K562 (cell line): Measurements from ENCODE around the gene TPI1. TPM values are rescaled to one million over a fixed set of nuclear protein-coding genes. Genes with fewer than 3 reads are reported as not detected.

Experiments
- ATF7 ChIP-seq: fragments of 450-650 bp; IDR thresholded peaks from 2 replicates; pipeline ENCODE4 v1.7.1; 2014; ENCODE audit warnings: mild to moderate bottlenecking, moderate library complexity
- BRD9 ChIP-seq: fragments of 450-650 bp; IDR thresholded peaks from 2 replicates; pipeline ENCODE4 v1.6.1; 2018; ENCODE audit warnings: low read depth; ENCODE audit not compliant: partially characterized antibody
- CBFA2T3 ChIP-seq: fragments of 450-650 bp; IDR thresholded peaks from 2 replicates; pipeline ENCODE4 v1.6.1; 2017
- CREBBP ChIP-seq: IDR thresholded peaks from one replicate; pipeline ENCODE4 v1.6.1; 2012; ENCODE audit warnings: low read depth, mild to moderate bottlenecking, control low read depth, inconsistent platforms, low read length
- CXXC5 ChIP-seq: fragments of 250-450 bp; sonication (Bioruptor Pico); IDR thresholded peaks from 2 replicates; pipeline ENCODE4 v1.8.0; 2022; ENCODE audit warnings: inconsistent platforms, mild to moderate bottlenecking, moderate library complexity
- E2F1 ChIP-seq: sonication (generic); formaldehyde crosslinking; IDR thresholded peaks from 2 replicates; pipeline ENCODE4 v1.8.1; 2023; ENCODE audit warnings: mild to moderate bottlenecking, missing genetic modification reagents, moderate library complexity
- E2F4 ChIP-seq: sonication (generic); formaldehyde crosslinking; IDR thresholded peaks from 2 replicates; pipeline ENCODE4 v1.8.0; 2022; ENCODE audit warnings: mild to moderate bottlenecking, low read depth, missing genetic modification reagents
- ELF4 ChIP-seq: fragments of 450-650 bp; formaldehyde crosslinking; IDR thresholded peaks from 2 replicates; pipeline ENCODE4 v1.4.0; 2022; ENCODE audit warnings: missing genetic modification characterization
- ESRRA ChIP-seq: fragments of 450-650 bp; IDR thresholded peaks from 2 replicates; pipeline ENCODE4 v1.6.1; 2014; ENCODE audit warnings: low read depth, mild to moderate bottlenecking, moderate library complexity, borderline replicate concordance
- ESRRB ChIP-seq: fragments of 250-450 bp; sonication (Bioruptor Pico); IDR thresholded peaks from 2 replicates; pipeline ENCODE4 v1.5.0; 2020; ENCODE audit warnings: mild to moderate bottlenecking, moderate library complexity, borderline replicate concordance
- FOXJ2 ChIP-seq: fragments of 200-800 bp; sonication (Bioruptor generic); IDR thresholded peaks from 2 replicates; pipeline ENCODE4 v1.6.1; 2016; ENCODE audit warnings: missing genetic modification characterization, missing compliant biosample characterization
- NFE2L1 ChIP-seq: fragments of 450-650 bp; IDR thresholded peaks from 2 replicates; pipeline ENCODE4 v1.6.1; 2016; ENCODE audit warnings: missing genetic modification characterization, low read depth, mild to moderate bottlenecking, missing compliant biosample characterization, moderate library complexity, borderline replicate concordance
- NR3C1 ChIP-seq: sonication (generic); formaldehyde crosslinking; IDR thresholded peaks from 2 replicates; pipeline ENCODE4 v1.8.1; 2022; ENCODE audit warnings: missing genetic modification reagents
- NR4A1 ChIP-seq, 2 experiments: fragments of 250-450 bp in 1 of 2; fragments of 450-650 bp in 1 of 2; sonication (Bioruptor Pico) in 1 of 2; IDR thresholded peaks; 2 replicates each; pipeline versions ENCODE4 v1.4.0 to v1.6.1; 2016 to 2020; ENCODE audit warnings: mild to moderate bottlenecking in 2 of 2, missing compliant biosample characterization in 1 of 2, missing genetic modification characterization in 1 of 2, moderate library complexity in 1 of 2
- PML ChIP-seq: IDR thresholded peaks from 2 replicates; pipeline ENCODE4 v1.6.1; 2012; ENCODE audit warnings: low read length, inconsistent platforms
- POLR2B ChIP-seq: fragments of 450-650 bp; IDR thresholded peaks from 2 replicates; pipeline ENCODE4 v1.6.1; 2018; ENCODE audit warnings: low read depth; ENCODE audit not compliant: partially characterized antibody
- PTBP1 ChIP-seq: fragments of 200-400 bp; formaldehyde crosslinking; IDR thresholded peaks from 2 replicates; pipeline ENCODE4 v1.6.1; 2017; ENCODE audit warnings: low read depth, low read length
- STAT5A ChIP-seq: IDR thresholded peaks from 2 replicates; pipeline ENCODE4 v1.6.1; 2012; ENCODE audit warnings: low read length, inconsistent platforms, borderline replicate concordance
- TBL1XR1 ChIP-seq, 2 experiments: IDR thresholded peaks; 2 replicates each; pipeline ENCODE4 v1.6.1; 2012; ENCODE audit warnings: improper control_type of control experiment in 2 of 2, low read length in 2 of 2, mild to moderate bottlenecking in 1 of 2
- TCF7L2 ChIP-seq: fragments of 150-350 bp; IDR thresholded peaks from 2 replicates; pipeline ENCODE4 v1.6.1; 2016; ENCODE audit warnings: low read depth, mild to moderate bottlenecking, low read length, moderate library complexity
- TEAD2 ChIP-seq: fragments of 450-650 bp; IDR thresholded peaks from 2 replicates; pipeline ENCODE4 v1.6.1; 2016; ENCODE audit warnings: missing genetic modification characterization, control low read depth, missing compliant biosample characterization
- TEAD4 ChIP-seq, 2 experiments: sonication (generic) in 1 of 2; formaldehyde crosslinking in 1 of 2; IDR thresholded peaks; 2 replicates each; pipeline versions ENCODE4 v1.6.1 to v1.8.0; 2012 to 2022; ENCODE audit warnings: borderline replicate concordance in 1 of 2, inconsistent platforms in 1 of 2, low read length in 1 of 2, mild to moderate bottlenecking in 1 of 2, missing genetic modification reagents in 1 of 2
- ZNF146 ChIP-seq: IDR thresholded peaks from one replicate; pipeline ENCODE4 v1.6.1; 2018; ENCODE audit warnings: missing compliant biosample characterization; ENCODE audit not compliant: unreplicated experiment
- ZNF384 ChIP-seq: IDR thresholded peaks from 2 replicates; pipeline ENCODE4 v1.6.1; 2012; ENCODE audit warnings: low read depth, low read length, improper control_type of control experiment
- ZNF436 ChIP-seq: fragments of 250-450, 450-650 bp; sonication (Bioruptor Pico); formaldehyde crosslinking; IDR thresholded peaks from 2 replicates; pipeline ENCODE4 v1.7.0; 2020; ENCODE audit warnings: mild to moderate bottlenecking
- ZNF584 ChIP-seq: fragments of 200-800 bp; sonication (Bioruptor generic); IDR thresholded peaks from 2 replicates; pipeline ENCODE4 v1.6.1; 2016; ENCODE audit warnings: low read depth, mild to moderate bottlenecking, missing genetic modification characterization, missing compliant biosample characterization
- polyA plus RNA-seq, 8 experiments: library from polyadenylated mRNA; depleted of rRNA in 4 of 8; stranded (reverse) in 5 of 8; unstranded in 3 of 8; fragments of >200 nt; fragmentation: Nextera tagmentation in 2 of 8; fragmentation: Illumina TruSeq in 1 of 8; extraction: Ambion mirVana in 2 of 8; extraction: Trizol in 1 of 8; gene quantifications; 2 replicates each; pipeline versions ENCODE4 v1.2.1 to v1.2.3, GENCODE V29; 2011 to 2014; ENCODE audit warnings: inconsistent platforms in 1 of 8, missing spikeins in 1 of 8
- total RNA-seq, 7 experiments: library from RNA; depleted of rRNA in 6 of 7; stranded (reverse); fragments of >200 nt in 6 of 7; fragmentation: Illumina TruSeq in 2 of 7; extraction: Trizol in 2 of 7; gene quantifications; 2 replicates each; pipeline versions ENCODE4 v1.2.1 to v1.2.3, GENCODE V29; 2011 to 2021; ENCODE audit warnings: low replicate concordance in 1 of 7

Gene TPI1
- total and polyA plus RNA-seq, 9 of the 15 experiments (the other 6 are each of a cell fraction or from before 2014, with no cell fraction given): 662 to 4,971 (median 892) TPM

- TF ChIP-seq E2F4 (CRISPR knock-in tag) (peak; percentile 79), STAT5A (no peak), ZNF584 (CRISPR knock-in tag) (no peak), TEAD2 (no peak), NFE2L1 (tag) (peak; percentile 89), ATF7 (peak; percentile 87), ESRRB (no peak), TBL1XR1 (IDR thresholded peaks at IDR 0.05; ENCODE audit: low read length in 2 of 2) (0 out of 4 replicates have a peak, but pooled peaks of 1 of the 2 experiments have one; percentile 12), ZNF146 (no peak), FOXJ2 (0 out of 2 replicates have a peak, but pooled peaks have one; percentile 34), TEAD4 (IDR thresholded peaks at IDR 0.05; ENCODE audit: low read length) (peak; percentile 33; the same call in 1 of the 2 replicates), TEAD4 (CRISPR knock-in tag; IDR thresholded peaks at IDR 0.05; ENCODE audit: borderline replicate concordance) (no peak), ESRRA (peak; percentile 53; the same call in 1 of the 2 replicates), ZNF436 (no peak), PML (peak; percentile 24; the same call in 1 of the 2 replicates), ZNF384 (no peak), CREBBP (no peak), NR4A1 (CRISPR knock-in tag; IDR thresholded peaks at IDR 0.05) (no peak), NR4A1 (tag; IDR thresholded peaks at IDR 0.05) (no peak), ELF4 (CRISPR knock-in tag) (no peak), E2F1 (CRISPR knock-in tag) (peak; percentile 83; the same call in 1 of the 2 replicates), CXXC5 (peak; percentile 96), PTBP1 (no peak), NR3C1 (CRISPR knock-in tag) (no peak), BRD9 (peak; percentile 91), CBFA2T3 (peak; percentile 21; the same call in 1 of the 2 replicates), POLR2B (peak; percentile 70), TCF7L2 (no peak)
These were observed 23.7 kb downstream of the TPI1 start (continued) for GRCh38 chr12:6890789-6891645.
